Esophagus squamous epithelium (tissue), 4 donors: ENCODE data around the gene GOLGB1.

ENCODE experiments used
- POLR2A ChIP-seq, 4 donors: fragments of 450-650 bp; IDR thresholded peaks; one replicate each; pipeline ENCODE4 v1.6.1; 2017; ENCODE audit warnings: antibody characterized with exemption in 4 of 4, mild to moderate bottlenecking in 4 of 4, moderate library complexity in 3 of 4
- TF ChIP-seq, protein P1 (sequence below), 6 experiments: fragments of 450-650 bp in 4 of 6; fragments of 200-600 bp in 2 of 6; sonication (generic) in 2 of 6; IDR thresholded peaks; one replicate each; pipeline ENCODE4 v1.5.1; 2016 to 2019; ENCODE audit warnings: antibody characterized with exemption in 6 of 6, mild to moderate bottlenecking in 4 of 6, moderate library complexity in 4 of 6

- TF ChIP-seq, protein P1, sequence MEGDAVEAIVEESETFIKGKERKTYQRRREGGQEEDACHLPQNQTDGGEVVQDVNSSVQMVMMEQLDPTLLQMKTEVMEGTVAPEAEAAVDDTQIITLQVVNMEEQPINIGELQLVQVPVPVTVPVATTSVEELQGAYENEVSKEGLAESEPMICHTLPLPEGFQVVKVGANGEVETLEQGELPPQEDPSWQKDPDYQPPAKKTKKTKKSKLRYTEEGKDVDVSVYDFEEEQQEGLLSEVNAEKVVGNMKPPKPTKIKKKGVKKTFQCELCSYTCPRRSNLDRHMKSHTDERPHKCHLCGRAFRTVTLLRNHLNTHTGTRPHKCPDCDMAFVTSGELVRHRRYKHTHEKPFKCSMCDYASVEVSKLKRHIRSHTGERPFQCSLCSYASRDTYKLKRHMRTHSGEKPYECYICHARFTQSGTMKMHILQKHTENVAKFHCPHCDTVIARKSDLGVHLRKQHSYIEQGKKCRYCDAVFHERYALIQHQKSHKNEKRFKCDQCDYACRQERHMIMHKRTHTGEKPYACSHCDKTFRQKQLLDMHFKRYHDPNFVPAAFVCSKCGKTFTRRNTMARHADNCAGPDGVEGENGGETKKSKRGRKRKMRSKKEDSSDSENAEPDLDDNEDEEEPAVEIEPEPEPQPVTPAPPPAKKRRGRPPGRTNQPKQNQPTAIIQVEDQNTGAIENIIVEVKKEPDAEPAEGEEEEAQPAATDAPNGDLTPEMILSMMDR (IDR thresholded peaks at IDR 0.05), result no peak
- no peak for TF ChIP-seq POLR2A (IDR thresholded peaks at IDR 0.05)
Observed at GRCh38 chr3:121627622-121628021, 121.9 kb downstream of the GOLGB1 start.
